HEK293T (cell line): ENCODE results near the gene ARHGDIB.

Source experiments
- ARNT ChIP-seq: fragments of 450-650 bp; IDR thresholded peaks from 2 replicates; pipeline ENCODE4 v1.6.1; 2017; ENCODE audit warnings: mild to moderate bottlenecking
- BHLHE40 ChIP-seq: fragments of 450-650 bp; IDR thresholded peaks from 2 replicates; pipeline ENCODE4 v1.6.1; 2016; ENCODE audit warnings: mild to moderate bottlenecking, moderate library complexity, borderline replicate concordance
- FOXA1 ChIP-seq: fragments of 450-650 bp; IDR thresholded peaks from 2 replicates; pipeline ENCODE4 v1.6.1; 2016; ENCODE audit warnings: mild to moderate bottlenecking
- SP1 ChIP-seq: fragments of 450-650 bp; IDR thresholded peaks from 2 replicates; pipeline ENCODE4 v1.6.1; 2017

DNA sequence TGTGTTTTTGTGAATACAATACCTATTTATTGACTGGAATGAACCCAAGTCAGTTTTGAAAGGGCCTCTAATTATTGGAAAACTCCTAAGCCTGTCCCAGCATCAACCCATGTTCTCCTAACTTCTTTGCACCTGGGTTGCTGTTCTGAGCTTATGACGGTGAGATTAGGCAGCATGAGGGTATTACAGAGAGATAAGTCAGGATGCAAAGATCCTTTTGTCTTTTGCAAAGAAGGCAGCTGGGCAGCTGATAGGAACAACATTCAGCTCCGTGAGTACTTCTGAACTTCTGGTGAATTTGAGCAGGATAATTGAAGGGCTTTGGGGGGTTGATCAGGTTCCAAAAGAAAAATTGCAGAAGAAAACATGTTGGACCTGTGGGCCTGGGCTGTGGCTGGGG, 11.4 kb upstream of the ARHGDIB start, which contains the start of gene PDE6H:
- TF ChIP-seq BHLHE40 (no peak), FOXA1 (no peak), ARNT (no peak), SP1 (no peak)
